Activated CD8-positive, alpha-beta memory T cell treated with anti-CD3 and anti-CD28 coated beads for 48 hours (primary cell): ENCODE results near the gene AATF.

ENCODE experiments used
- DNase-seq, 3 experiments: peaks; one replicate each; pipeline ENCODE4 v3.0.0-alpha.2; 2020; ENCODE audit warnings: low read depth in 2 of 3, low spot score in 2 of 3

Gene AATF

GRCh38 chr17:37098910-37099664 is 150.3 kb downstream of the AATF start:
- DNase-seq: no peak

- no peak for DNase-seq
Measured at GRCh38 chr17:37100231-37100630, 151.5 kb downstream of the AATF start.

GRCh38 chr17:37101306-37101705 is 152.6 kb downstream of the AATF start:
- DNase-seq: no peak

- DNase-seq: no peak
Measured at GRCh38 chr17:37103231-37103630, 154.5 kb downstream of the AATF start.

GRCh38 chr17:37106049-37106448 is 157.3 kb downstream of the AATF start:
- no peak for DNase-seq
